ENCODE measurements around the gene DIO1. TPM values are rescaled to one million over a fixed set of nuclear protein-coding genes. Genes with fewer than 3 reads are reported as not detected.

The DIO1 gene
- total and polyA plus RNA-seq, 2 donors from 2014 or later, result 2.9 to 40.6 TPM

- Histone ChIP-seq H3K36me3 (ENCODE audit: control insufficient read depth in 2 of 3, insufficient read depth in 3 of 3, low read length in 3 of 3) (peaks cover 0 to 5% (median 2%) of the 10 kb centered on the region in 3 donors), H3K27ac (ENCODE audit: low read depth in 2 of 2, low read length in 2 of 2) (no peak overlapping the region), H3K4me1 (ENCODE audit: control insufficient read depth in 2 of 3, insufficient read depth in 2 of 3, low read depth in 1 of 3, low read length in 3 of 3) (peaks cover 3 to 11% (median 6%) of the 10 kb centered on the region in 3 donors), H3K9me3 (ENCODE audit: control insufficient read depth in 2 of 3, insufficient read depth in 1 of 3, low read length in 3 of 3) (no peaks in the 10 kb centered on the region), H3K9ac (ENCODE audit: low read length in 3 of 3) (peak overlapping the region in 1 of 3 donors; percentile 88), H3K27me3 (ENCODE audit: control insufficient read depth, insufficient read depth, low read length) (no peaks in the 10 kb centered on the region), H3K4me3 (ENCODE audit: low read length in 3 of 3) (peak overlapping the region in 2 of 3 donors; percentile 89 to 96)
- no peak for DNase-seq
- no peak for FAIRE-seq
- intact Hi-C loops (cut with DNase I), result no loop called here
- TF ChIP-seq CTCF (IDR thresholded peaks at IDR 0.05; ENCODE audit: borderline replicate concordance, extremely low read depth, insufficient read depth), result no peak
Observed at GRCh38 chr1:53888681-53889080, 5.3 kb upstream of the DIO1 start.

- FAIRE-seq, result no peak
Observed at GRCh38 chr1:53889304-53890298, 4.4 kb upstream of the DIO1 start, which contains the start of gene YIPF1. TSS of gene YIPF1 (minus strand) at chr1:53889797. CDS start at chr1:53888937, 860 bp downstream.

GRCh38 chr1:53890522-53890941 lies 3.5 kb upstream of the DIO1 start:
- Histone ChIP-seq H3K9ac (ENCODE audit: low read length in 3 of 3) (peak overlapping the region in 2 of 3 donors; percentile 53 to 74), H3K9me3 (ENCODE audit: control insufficient read depth in 2 of 3, insufficient read depth in 1 of 3, low read length in 3 of 3) (no peaks in the 10 kb centered on the region), H3K27me3 (ENCODE audit: control insufficient read depth, insufficient read depth, low read length) (no peaks in the 10 kb centered on the region), H3K4me3 (ENCODE audit: low read length in 3 of 3) (peak overlapping the region in 2 of 3 donors; percentile 89 to 96), H3K27ac (ENCODE audit: low read depth in 2 of 2, low read length in 2 of 2) (peak overlapping the region; percentile 2 to 14), H3K4me1 (ENCODE audit: control insufficient read depth in 2 of 3, insufficient read depth in 2 of 3, low read depth in 1 of 3, low read length in 3 of 3) (peaks cover 3 to 11% (median 6%) of the 10 kb centered on the region in 3 donors), H3K36me3 (ENCODE audit: control insufficient read depth in 2 of 3, insufficient read depth in 3 of 3, low read length in 3 of 3) (peaks cover 0 to 2% (median 0%) of the 10 kb centered on the region in 3 donors)
- intact Hi-C loops (cut with DNase I), result loop anchor here (10.0 kb wide), 1 partner anchor 54 kb away; the partner anchor contains the start of genes IFT25 and LRRC42
- DNase-seq, result no peak
- FAIRE-seq, result no peak
- no peak for TF ChIP-seq CTCF (IDR thresholded peaks at IDR 0.05; ENCODE audit: borderline replicate concordance, extremely low read depth, insufficient read depth)

More at GRCh38 chr1:53889304-53890298, 4.4 kb upstream of the DIO1 start, which contains the start of gene YIPF1:
- H3K36me3 ChIP-seq (ENCODE audit: control insufficient read depth in 2 of 3, insufficient read depth in 3 of 3, low read length in 3 of 3), result peaks cover 0 to 2% (median 0%) of the 10 kb centered on the region in 3 donors
- peak within 1 kb of the TSS; percentile 80 to 96 (median 89) for H3K4me3 ChIP-seq (ENCODE audit: low read length in 3 of 3)
- peak within 1 kb of the TSS; percentile 64 to 78 for H3K27ac ChIP-seq (ENCODE audit: low read depth in 2 of 2, low read length in 2 of 2)
- TF ChIP-seq CTCF (IDR thresholded peaks at IDR 0.05; ENCODE audit: borderline replicate concordance, extremely low read depth, insufficient read depth), result no peak
- intact Hi-C loops (cut with DNase I), result loop anchor here (10.0 kb wide), 1 partner anchor 55 kb away; the partner anchor contains the start of genes IFT25 and LRRC42
- H3K9ac ChIP-seq (ENCODE audit: low read length in 3 of 3), result peak within 1 kb of the TSS; percentile 73 to 88 (median 86)
- H3K9me3 ChIP-seq (ENCODE audit: control insufficient read depth in 2 of 3, insufficient read depth in 1 of 3, low read length in 3 of 3), result no peaks in the 10 kb centered on the region
- DNase-seq, result peak; percentile 90 to 97 (median 95)
- no peaks in the 10 kb centered on the region for H3K27me3 ChIP-seq (ENCODE audit: control insufficient read depth, insufficient read depth, low read length)
- H3K4me1 ChIP-seq (ENCODE audit: control insufficient read depth in 2 of 3, insufficient read depth in 2 of 3, low read depth in 1 of 3, low read length in 3 of 3), result peaks cover 3 to 11% (median 6%) of the 10 kb centered on the region in 3 donors

Measured in kidney (tissue), 14 donors.